Tibial nerve (tissue), 4 donors: ENCODE results near the gene ZNF519. TPM values are rescaled to one million over a fixed set of nuclear protein-coding genes. Genes with fewer than 3 reads are reported as not detected.
"Not testable (repeated sequence)": the region's sequence is repeated elsewhere in the genome, so short reads cannot be mapped to it uniquely, and the experiment has no call there.

Experiments
- DNase-seq, 2 donors: peaks; one replicate each; pipeline ENCODE4 v3.0.0-alpha.2; 2019; ENCODE audit warnings: low spot score in 2 of 2
- H3K27ac ChIP-seq, 4 donors: fragments of 200-600 bp; sonication (generic) in 3 of 4; one replicate each; pipeline ENCODE4 v1.5.1; 2017 to 2019; ENCODE audit warnings: mild to moderate bottlenecking in 1 of 4
- H3K27me3 ChIP-seq, 2 donors: fragments of 200-600 bp; sonication (generic) in 1 of 2; one replicate each; pipeline versions ENCODE4 v1.5.1 to v1.6.0; 2017 to 2019
- H3K36me3 ChIP-seq, 3 donors: fragments of 200-600 bp; sonication (generic); one replicate each; pipeline ENCODE4 v1.5.1; 2018 to 2019
- H3K4me1 ChIP-seq, 4 donors: fragments of 200-600 bp; sonication (generic) in 3 of 4; one replicate each; pipeline ENCODE4 v1.5.1; 2017 to 2019
- H3K4me3 ChIP-seq, 4 donors: fragments of 200-600 bp; sonication (generic) in 3 of 4; one replicate each; pipeline ENCODE4 v1.5.1; 2017 to 2019; ENCODE audit warnings: mild to moderate bottlenecking in 1 of 4, moderate library complexity in 1 of 4
- H3K9me3 ChIP-seq, 4 donors: fragments of 200-600 bp; sonication (generic) in 3 of 4; one replicate each; pipeline ENCODE4 v1.5.1; 2017 to 2019
- WGBS, 2 donors: methylation state at CpG; one replicate each; pipeline ENCODE4 v1.1.5; 2018; 5-methylcytosine and 5-hydroxymethylcytosine counted together
- total RNA-seq, 4 donors: library from RNA; depleted of rRNA; stranded (reverse); fragments of >200 nt; gene quantifications; one replicate each; pipeline ENCODE4 v1.1.0, GENCODE V29; 2016

The ZNF519 gene
- total RNA-seq, 4 donors from 2014 or later = 3.0 to 11.4 (median 9.5) TPM

DNA sequence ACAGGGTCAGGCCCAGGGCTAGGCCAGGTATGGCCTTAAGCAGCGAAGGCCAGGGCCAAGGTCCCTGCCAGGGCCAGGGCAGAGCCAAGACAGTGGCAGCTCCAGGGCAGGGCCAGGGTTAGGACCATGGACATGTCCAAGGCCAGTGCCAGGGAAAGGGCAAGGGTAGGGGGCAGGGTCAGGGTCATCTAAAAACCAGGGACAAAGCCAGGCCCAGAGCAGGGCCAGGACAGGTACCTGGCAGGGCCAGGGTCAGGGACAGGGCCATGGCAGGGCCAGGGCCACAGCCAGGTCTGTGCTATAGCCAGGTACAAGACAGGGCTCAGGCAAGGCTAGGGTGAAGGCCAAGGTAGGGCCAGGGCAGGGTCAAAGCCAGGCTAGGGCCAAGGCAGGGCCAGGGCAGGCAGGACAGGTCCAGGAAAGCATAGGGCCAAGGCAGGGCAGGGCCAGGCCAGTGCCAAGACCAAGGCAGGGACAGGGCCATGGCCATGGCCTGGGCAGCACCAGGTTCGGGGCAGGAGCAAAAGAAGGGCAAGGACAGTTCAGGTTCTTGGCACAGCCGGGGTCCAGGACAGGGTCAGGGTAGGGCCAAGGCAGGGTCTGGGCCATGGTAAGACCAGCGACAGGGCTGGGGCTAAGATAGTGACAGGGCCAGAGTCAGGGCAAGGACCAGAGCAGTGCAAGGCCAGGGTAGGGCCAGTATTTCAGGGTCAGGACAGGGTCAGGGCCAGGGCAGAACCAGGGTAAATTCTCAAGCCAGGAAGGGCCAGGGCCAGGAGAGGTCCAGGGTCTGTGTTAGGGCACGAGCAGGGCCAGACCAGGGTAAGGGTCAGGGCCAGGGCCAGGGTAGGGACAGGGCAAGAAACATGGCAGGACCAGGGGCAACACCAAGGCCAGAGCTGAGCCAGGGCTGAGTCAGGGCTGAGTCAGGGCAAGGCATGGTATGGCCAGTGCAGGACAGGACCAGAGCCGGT, 40.2 kb upstream of the ZNF519 start:
- H3K4me3 ChIP-seq, H3K36me3 ChIP-seq, DNase-seq, H3K4me1 ChIP-seq, H3K27ac ChIP-seq, H3K9me3 ChIP-seq, H3K27me3 ChIP-seq: not testable (repeated sequence)
- 70 to 87% methylated on average over 6 of the region's 6 CpGs for WGBS, 2 donors

DNA sequence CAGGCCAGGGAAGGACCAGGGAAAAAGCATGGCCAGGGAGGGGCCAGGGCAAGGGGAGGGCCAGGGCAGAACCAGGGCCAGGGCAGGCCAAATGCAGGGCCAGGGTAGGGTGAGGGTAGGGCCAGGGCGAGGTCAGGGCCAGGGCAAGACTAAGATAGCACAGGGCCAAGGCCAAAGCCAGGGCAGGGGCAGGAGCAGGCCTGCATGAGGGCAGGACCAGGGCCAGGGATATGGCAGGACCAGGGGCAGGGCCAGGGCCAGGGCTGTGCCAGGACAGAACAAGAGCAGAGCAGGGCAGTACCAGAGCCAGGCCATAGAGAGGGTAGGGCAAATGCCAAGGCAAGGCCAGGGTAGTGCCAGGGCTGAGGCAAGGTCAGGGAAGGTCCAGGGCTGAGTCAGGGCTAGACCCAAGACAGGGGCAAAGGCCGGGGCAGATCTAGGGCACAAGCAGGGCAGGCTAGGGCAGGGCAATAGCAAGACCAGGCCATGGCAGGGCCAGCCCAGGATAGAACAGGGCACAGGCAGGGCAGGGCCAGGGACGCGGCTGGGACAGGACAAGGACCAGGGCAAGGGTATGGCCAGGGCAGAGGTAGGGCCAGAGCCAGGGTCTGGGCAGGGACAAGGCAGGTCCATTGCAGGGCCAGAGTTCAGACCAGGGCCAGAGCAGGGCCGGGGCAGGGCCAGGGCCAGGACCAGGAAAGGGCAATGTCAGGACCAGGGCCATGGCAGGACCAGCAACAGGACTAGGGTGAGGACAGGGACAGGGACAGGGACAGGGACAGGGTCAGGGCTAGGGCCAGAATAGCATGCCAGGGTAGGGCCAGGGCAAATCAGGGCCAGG, 39.3 kb upstream of the ZNF519 start:
- H3K27me3 ChIP-seq, H3K36me3 ChIP-seq, H3K4me1 ChIP-seq, H3K9me3 ChIP-seq, H3K27ac ChIP-seq, DNase-seq, H3K4me3 ChIP-seq: not testable (repeated sequence)
- 82 to 85% methylated on average over 5 of the region's 5 CpGs for WGBS, 2 donors

DNA sequence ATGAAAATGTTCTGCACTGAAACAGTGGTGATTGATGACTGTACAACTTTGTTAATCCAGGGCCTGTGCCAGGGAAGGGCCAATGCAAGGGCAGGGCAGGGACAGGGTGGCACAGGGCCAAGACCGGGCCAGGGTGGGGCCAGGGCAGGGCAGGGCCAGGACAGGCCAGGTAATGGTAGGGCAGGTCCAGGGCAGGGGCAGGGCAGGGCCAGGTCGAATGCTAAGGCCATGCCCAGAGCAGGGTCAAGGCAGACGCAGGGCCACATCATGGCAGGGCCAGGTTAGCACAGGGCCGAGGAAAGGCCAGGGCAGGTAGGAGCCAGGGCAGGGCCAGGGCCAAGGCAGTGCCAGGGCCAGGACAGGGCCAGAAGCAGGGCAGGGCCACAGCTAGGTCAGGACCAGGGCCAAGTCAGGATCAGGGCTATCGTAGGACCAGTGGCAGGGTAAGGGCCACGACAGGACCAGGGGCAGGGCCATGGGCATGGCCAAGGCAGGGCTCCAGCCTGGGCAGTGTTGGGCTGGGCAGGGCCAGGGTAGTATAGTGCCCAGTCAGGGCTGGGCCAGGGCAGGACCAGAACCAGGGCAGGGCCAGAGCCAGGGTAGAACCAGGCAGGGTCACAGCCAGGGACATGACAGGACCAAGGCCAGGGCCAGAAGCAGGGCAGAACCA, 38.3 kb upstream of the ZNF519 start:
- not testable (repeated sequence) for H3K4me1 ChIP-seq, H3K36me3 ChIP-seq, DNase-seq, H3K9me3 ChIP-seq, H3K27ac ChIP-seq, H3K27me3 ChIP-seq, H3K4me3 ChIP-seq
- 74 to 84% methylated on average over 5 of the region's 6 CpGs for WGBS, 2 donors

DNA sequence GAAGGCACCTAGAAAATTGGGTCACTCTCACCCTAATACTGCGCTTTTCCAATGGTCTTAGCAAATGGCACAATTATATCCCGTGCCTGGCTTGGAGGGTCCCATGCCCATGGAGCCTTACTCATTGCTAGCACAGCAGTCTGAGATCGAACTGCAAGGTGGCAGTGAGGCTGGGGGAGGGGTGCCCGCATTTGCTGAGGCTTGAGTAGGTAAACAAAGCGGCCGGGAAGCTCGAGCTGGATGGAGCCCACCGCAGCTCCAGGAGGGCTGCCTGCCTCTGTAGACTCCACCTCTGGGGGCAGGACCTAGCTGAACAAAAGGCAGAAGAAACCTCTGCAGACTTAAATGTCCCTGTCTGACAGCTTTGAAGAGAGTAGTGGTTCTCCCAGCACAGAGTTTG, 30.7 kb upstream of the ZNF519 start:
- not testable (repeated sequence) for H3K36me3 ChIP-seq, H3K4me3 ChIP-seq, H3K9me3 ChIP-seq, H3K27ac ChIP-seq, DNase-seq, H3K4me1 ChIP-seq, H3K27me3 ChIP-seq
- WGBS, 2 donors = 78% methylated on average over 7 to 8 of the region's 8 CpGs

DNA sequence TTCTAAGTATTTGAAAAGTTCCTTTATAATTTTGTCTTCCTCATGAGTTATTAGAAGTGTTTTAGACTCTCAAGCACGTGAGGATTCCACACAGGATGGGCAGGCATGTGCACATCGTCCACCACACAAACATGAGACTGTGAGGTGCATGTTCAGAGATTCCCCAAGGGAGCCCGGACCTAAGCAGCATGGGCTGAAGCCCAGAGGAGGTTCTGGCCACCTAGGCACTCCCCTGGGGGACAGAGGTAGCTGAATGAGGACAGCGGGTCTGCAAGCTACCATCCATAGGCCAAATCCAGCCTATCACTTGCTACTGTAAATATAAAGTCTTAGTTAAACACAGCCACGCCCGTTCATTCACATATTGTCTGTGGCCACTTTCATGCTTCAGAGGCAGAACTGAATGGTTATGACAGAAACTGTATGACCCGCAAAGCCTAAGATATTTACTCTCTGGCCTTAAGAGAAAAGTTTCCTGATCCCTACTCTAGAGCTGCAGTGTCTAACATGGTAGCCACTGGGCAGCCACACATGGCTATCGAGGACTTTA, 19.4 kb upstream of the ZNF519 start:
- WGBS, 2 donors = 76 to 82% methylated on average over 8 of the region's 8 CpGs

DNA sequence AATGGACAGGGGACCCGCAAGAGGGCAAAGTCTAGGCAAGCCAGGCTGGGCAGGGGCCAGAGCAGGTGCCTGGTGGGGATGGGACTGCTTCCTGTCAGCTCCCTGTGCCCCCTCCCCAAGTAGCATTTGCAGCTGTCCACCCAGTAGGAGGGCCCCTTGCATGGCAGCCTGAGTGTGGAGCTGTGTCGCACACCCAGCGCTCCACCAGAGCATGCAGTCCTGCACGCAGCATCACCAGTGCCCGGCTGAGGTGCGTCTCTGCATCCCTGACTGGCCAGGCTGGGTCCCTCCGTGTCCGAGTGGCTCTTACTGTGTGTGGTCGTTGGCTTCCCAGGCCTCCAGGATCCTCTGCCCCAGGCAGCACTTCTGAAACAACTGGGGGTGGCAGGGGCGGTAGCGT, 18.5 kb upstream of the ZNF519 start:
- not testable (repeated sequence) for H3K9me3 ChIP-seq, H3K4me3 ChIP-seq, H3K27me3 ChIP-seq, H3K27ac ChIP-seq, DNase-seq, H3K36me3 ChIP-seq, H3K4me1 ChIP-seq
- whole genome bisulfite sequencing, 2 donors = 92 to 99% methylated on average over 7 to 8 of the region's 11 CpGs

More for the DNA sequence above, 19.4 kb upstream of the ZNF519 start:
- H3K4me1 ChIP-seq, H3K4me3 ChIP-seq, H3K27me3 ChIP-seq, DNase-seq, H3K27ac ChIP-seq, H3K36me3 ChIP-seq, H3K9me3 ChIP-seq: not testable (repeated sequence)

DNA sequence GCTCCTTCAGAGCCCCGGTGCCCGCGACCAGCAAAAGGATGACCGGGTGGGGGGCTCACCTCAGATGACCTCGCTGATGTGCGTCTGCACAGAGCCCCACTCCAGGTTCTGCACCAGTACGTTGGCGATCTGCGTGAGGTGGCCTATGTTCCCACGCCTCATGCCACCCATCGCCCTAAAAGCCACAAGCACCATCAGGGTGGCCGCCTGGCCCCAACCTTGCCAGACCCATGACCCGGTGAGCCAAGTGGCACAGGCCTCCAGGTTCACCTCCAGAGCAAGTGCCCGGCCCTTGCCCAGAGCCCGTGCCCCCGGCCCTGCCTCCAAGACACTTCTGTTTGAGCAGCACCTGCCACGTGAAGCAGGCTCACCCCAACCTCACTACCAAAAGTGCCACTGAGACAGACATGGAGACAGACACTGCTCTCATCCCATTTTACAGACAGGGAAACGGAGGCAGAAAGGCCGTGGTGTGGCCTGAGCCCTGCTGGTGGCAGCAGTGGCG, 17.7 kb upstream of the ZNF519 start:
- H3K36me3 ChIP-seq, H3K9me3 ChIP-seq, H3K27me3 ChIP-seq, H3K4me1 ChIP-seq, DNase-seq, H3K4me3 ChIP-seq, H3K27ac ChIP-seq: not testable (repeated sequence)
- 87 to 92% methylated on average over 12 to 14 of the region's 20 CpGs for WGBS, 2 donors

DNA sequence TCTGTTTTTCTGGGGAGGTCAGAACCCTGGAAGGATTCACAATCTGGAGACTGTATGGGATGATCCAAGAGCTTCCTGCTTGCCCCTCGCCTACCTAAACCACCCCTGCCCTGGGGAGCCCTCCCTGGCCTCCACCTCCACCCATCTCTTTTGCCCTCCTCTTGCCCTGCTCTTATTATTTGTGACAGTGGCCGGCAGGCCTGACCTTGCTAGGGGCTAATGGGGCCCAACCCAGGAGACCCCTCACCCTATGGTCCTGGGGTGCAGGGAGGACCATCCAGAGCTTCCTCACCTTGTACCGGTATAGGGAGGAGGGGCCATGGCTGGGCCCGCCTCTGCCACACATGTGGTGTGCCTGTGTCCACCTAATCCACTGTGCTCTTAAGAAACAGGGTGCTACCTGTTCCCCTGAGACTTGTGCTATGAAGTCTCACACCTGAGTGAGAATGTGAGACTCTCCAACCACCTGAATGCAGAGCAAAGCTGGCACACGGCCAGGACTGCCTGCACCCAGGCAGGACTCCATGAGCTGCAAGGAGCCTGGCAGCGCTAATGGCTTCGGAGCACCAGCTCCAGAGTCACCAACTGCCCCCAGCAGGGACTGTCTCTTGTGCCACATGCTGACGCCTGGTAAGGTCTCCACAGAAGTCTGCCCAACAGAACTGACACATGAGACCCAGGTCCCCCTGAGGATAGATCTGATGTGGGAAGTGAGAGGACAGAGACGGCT, 17.1 kb upstream of the ZNF519 start:
- H3K27me3 ChIP-seq, H3K36me3 ChIP-seq, H3K27ac ChIP-seq, H3K4me3 ChIP-seq, H3K9me3 ChIP-seq, DNase-seq, H3K4me1 ChIP-seq: not testable (repeated sequence)
- WGBS, 2 donors = 62 to 81% methylated on average over 4 to 9 of the region's 9 CpGs

DNA sequence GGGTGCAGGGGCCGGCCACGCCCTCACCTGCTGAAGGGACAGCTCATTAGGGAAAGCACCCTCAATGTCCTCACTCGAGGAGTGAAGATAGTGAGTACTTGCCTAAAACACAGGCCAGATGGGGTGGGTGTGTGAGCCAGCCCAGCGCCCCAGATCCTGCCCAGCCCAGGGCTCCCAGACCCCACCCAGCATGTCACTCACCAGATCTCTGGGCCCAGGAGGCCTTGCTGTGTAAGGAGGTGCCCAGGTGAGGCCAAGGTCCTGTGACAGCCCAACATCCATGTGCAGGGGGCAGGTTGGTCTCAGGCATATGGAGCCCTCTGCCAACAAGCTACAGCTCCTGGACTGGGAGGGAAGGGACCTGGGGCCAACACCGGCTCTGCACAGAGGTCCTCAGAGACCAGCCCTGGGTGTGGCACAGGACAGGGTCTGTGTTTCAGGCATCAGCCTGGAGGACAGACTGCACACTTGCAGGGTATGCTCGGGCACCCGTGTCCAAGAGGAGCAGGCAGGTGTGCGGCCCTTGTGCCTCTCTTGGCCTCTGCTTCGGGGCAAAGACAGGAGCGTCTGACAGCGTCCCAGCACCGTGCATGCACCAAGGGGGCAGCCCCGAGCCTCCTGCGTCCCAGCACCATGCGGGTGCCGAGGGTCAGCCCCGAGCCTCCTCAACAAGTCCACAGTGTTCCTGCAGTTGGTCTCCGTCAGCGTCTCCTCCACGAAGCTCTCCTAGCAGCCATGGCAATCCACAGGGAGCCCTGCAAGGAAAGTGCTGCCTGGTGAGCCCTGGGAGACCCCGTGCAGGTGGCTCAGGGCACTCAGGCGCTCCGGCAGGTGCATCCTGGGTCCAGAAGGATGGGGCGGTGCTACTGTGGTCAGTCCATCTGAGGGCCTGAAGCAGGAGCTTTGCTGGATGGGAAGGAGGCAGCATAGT, 16.0 kb upstream of the ZNF519 start:
- DNase-seq, H3K27me3 ChIP-seq, H3K4me3 ChIP-seq, H3K9me3 ChIP-seq, H3K36me3 ChIP-seq, H3K27ac ChIP-seq, H3K4me1 ChIP-seq: not testable (repeated sequence)
- 80 to 86% methylated on average over 10 to 19 of the region's 24 CpGs for WGBS, 2 donors

DNA sequence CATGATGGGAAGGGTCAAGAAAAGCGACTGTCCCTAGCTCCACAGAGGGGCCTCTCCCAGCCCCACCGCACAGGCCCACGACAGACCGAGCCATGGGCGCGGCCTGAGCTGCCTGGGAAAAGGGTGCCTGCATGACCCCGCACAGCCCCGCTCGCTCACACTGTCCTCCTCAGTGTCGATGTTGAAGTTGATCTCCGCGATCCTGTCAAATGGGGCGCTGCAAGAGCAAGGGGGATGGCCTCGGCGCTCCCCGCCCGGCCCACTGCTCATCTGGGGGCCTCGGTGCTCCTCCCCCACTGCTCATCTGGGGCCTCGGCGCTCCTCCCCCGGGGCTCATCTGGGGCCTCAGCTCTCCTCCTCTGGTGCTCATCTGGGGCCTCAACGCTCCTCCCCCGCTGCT, 14.5 kb upstream of the ZNF519 start:
- not testable (repeated sequence) for H3K27me3 ChIP-seq

DNA sequence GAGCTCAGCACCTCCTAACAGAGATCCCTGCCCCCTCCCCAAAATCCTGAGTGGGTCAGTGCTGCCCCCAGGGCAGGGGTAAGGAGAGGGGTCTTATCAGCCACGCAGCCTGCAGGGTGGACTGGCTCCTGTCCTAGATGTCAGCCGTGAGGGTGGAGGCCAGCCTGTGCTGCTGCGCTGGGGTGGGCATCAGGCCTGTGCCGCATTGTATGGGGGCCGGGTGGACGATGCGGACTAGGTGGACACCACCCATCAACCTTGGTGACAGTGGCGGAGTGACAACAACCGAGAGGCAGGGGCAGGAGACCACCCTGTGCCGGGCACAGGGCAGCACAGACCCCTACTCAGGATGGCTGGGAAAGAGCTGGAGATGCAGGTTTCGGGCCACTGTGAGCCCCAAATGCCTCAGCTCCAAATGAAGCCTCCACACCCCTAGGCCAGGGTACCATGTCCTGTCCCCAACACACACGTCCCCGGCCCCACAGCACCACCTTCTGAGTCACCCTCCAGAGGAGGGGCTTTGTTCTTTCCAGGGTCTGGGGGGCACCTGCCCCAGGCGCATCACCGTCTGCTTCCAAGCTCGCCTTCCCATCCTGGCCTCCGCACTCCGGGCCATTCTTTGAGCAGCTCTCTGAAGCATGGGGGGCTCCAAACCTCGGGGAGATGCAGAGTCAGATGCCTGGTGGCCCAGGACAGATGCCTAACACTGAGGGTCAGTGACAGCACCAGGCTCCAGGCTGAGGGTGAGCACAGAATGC, 13.5 kb upstream of the ZNF519 start:
- not testable (repeated sequence) for DNase-seq, H3K4me3 ChIP-seq, H3K9me3 ChIP-seq, H3K36me3 ChIP-seq, H3K27ac ChIP-seq, H3K27me3 ChIP-seq, H3K4me1 ChIP-seq
- 85 to 90% methylated on average over 12 to 18 of the region's 19 CpGs for WGBS, 2 donors

More for the DNA sequence above, 14.5 kb upstream of the ZNF519 start:
- not testable (repeated sequence) for H3K4me1 ChIP-seq, DNase-seq, H3K27ac ChIP-seq, H3K36me3 ChIP-seq, H3K4me3 ChIP-seq, H3K9me3 ChIP-seq
- WGBS, 2 donors = 89 to 91% methylated on average over 21 to 23 of the region's 23 CpGs
